K562 treated with DMSO at 1 percent for 48 hours (cell line): ENCODE measurements around the gene FOXD4L4. TPM values are rescaled to one million over a fixed set of nuclear protein-coding genes. Genes with fewer than 3 reads are reported as not detected.

Source experiments
- total RNA-seq: library from RNA; unstranded; fragments of 300-600 nt; gene quantifications from 2 replicates; pipeline ENCODE4 v1.2.3, GENCODE V29; 2022; ENCODE audit warnings: low replicate concordance; ENCODE audit errors: extremely low read depth

Gene FOXD4L4
- total RNA-seq: not detected in 2 replicates

DNA sequence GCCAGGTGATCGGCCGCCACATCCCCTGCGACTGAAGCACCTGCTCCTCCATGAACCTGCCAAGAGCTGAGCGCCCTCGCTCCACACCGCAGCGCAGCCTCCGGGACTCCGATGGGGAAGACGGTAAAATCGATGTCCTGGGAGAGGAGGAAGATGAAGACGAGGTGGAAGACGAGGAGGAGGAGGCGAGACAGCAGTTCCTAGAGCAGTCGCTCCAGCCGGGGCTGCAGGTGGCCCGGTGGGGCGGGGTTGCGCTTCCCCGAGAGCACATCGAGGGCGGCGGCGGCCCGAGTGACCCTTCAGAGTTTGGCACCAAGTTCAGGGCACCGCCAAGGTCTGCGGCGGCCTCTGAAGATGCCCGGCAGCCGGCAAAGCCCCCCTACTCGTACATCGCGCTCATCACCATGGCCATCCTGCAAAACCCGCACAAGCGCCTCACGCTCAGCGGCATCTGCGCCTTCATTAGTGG, at the start of gene FOXD4L4:
TSS of gene FOXD4L4 (plus strand) at position 51 of the 469 bp plus-strand sequence. CDS start at position 51, 0 bp downstream.

Other genes starting within 250 kb of the FOXD4L4 start
- gene ZNG1E, start 61.2 kb upstream of the FOXD4L4 start, total RNA-seq: not detected in 2 replicates